Measurements from ENCODE around the gene TMEM200A.

Gene TMEM200A

DNA sequence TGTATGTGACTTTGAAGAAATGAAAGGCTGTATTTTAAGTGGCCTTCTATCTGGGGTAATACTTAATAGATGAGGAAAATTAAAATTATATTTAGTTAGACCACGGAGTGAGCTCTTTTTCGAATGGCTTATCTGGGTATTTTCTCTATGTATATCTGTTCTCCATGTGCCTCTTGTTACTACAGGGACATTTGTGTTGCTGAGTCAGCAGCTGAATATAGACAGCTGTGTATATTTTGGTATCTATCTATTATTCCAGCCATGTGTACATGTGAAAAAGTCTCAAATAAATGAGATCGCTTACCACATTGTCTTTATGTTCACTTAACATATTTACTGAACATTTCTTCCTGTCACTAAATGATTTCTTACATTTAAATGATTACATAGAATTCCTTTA, 57.2 kb downstream of the TMEM200A start:
- no peak for DNase-seq (ENCODE audit: low read depth in 2 of 2, low spot score in 1 of 2)

GRCh38 chr6:130424710-130425109, 58.9 kb downstream of the TMEM200A start:
- DNase-seq (ENCODE audit: low read depth in 2 of 2, low spot score in 1 of 2): no peak

GRCh38 chr6:130425537-130425936, 59.7 kb downstream of the TMEM200A start:
- DNase-seq (ENCODE audit: low read depth in 2 of 2, low spot score in 1 of 2): no peak

- DNase-seq (ENCODE audit: low read depth in 2 of 2, low spot score in 1 of 2): no peak
Measured at GRCh38 chr6:130426066-130426721, 60.4 kb downstream of the TMEM200A start.

DNA sequence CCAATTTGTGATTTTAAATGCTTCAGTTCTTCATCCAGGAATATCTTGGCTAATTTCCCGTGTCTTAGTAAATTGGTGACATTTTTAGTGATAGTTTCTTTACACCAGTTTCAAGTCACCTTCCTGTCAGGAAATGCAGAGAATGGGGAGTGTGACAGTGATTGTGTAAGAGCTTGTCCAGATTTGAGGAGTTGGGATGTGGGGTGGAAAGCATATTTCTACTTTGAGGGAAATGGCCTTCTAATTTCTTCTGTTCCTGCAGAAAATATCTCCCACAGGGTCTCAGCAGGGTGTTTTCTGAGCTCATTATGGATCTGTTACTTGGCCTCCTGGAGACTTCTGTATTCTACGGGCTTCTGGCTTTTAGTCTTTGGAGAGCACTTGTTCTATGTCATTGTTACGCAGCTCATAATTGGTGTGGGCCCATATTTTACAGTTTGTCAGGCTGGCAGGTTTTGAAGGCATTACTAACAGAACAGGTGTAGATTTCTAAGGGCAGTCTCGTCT, 65.6 kb downstream of the TMEM200A start:
- no peak for DNase-seq (ENCODE audit: low read depth in 2 of 2, low spot score in 1 of 2)

DNA sequence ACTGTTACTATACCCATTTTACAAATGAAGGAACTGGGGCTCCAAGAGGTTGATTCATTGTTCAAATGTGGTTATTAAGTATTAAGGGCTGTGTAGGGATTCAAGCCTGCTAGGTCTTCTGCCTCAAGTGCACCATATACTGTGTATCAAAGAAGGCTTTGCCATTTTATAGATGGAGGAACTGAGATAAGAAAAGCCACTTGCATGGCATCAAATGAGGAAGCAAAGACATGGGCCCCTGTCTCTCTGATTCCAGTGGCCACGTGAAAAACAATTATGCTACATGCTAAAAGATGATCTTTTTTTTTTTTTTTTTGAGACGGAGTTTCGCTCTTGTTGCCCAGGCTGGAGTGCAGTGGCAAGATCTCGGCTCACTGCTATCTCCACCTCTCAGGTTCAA, 67.0 kb downstream of the TMEM200A start:
- DNase-seq (ENCODE audit: low read depth in 2 of 2, low spot score in 1 of 2): no peak

DNA sequence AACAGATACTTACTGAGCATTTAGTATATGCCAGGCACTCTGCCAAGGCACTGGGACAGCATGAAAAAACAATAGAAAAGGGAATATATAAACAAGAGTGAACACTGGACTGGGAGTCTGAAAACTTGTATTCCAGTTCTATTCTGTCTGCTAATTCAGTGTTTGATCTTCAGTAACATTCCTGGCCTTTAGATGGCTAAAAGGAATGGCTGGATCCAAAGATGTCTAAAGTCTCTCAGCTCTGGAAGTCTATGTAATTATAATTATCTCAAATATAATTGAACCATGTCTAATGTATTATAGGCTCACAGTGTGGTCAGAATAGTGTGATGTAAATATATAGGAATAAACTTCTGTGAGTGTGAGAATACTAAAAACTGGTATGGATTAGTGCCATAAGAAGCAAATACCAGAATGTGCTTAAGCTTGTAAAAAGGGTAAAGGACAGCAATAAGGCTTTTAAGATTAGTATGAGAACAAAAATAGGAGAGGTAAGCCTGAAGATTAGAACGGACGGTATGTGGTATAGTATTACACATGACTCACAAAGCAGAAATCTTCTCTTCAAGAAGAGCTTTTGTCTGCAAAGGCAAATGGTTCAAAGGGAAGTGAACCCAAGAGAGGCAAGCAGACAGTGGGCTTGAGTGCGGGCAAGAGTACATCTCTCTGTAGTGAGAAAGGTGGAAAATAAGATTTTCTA, 68.5 kb downstream of the TMEM200A start:
- no peak for DNase-seq (ENCODE audit: low read depth in 2 of 2, low spot score in 1 of 2)

- no peak for DNase-seq (ENCODE audit: low read depth in 2 of 2, low spot score in 1 of 2)
Measured at GRCh38 chr6:130435181-130435580, 69.4 kb downstream of the TMEM200A start.

DNA sequence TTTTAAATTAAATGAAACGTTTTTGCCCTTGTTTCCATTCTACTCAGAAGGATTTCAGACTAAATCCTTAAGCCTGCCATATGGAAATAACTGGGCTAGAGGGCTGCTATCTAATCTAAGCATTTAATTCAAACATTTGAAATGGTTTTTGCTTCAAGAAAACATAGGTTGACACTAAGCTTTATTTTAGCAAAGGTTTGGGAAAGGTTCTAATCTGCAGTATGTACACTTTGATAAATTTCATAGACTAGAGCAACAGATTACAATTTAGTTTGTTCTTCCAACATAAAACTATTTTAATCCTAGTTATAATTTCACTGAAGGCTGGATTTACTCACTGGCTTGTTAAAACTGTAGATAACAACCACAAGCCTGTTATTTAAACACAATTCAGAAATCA, 72.1 kb downstream of the TMEM200A start:
- no peak for DNase-seq (ENCODE audit: low read depth in 2 of 2, low spot score in 1 of 2)

- DNase-seq (ENCODE audit: low read depth in 2 of 2, low spot score in 1 of 2): no peak
Measured at GRCh38 chr6:130447374-130447773, 81.6 kb downstream of the TMEM200A start.

DNA sequence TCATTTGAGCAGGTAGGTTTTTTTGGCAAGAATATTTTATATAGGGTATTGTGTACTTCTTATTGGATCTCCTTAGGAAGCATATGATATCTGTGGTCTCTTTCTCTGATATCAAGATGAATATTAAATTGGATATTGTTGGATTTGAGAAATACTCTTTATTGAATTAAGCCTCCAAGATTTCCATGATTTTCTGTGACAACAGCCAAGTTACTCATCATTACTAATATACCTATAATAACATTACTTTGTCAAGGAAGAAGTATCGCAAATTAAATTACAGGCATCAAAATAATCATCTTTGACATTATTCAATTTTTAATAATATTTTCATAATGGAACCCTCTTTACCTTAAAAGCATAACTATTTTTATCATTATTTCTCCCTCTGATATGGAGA, 86.5 kb downstream of the TMEM200A start:
- DNase-seq (ENCODE audit: low read depth in 2 of 2, low spot score in 1 of 2): no peak

DNA sequence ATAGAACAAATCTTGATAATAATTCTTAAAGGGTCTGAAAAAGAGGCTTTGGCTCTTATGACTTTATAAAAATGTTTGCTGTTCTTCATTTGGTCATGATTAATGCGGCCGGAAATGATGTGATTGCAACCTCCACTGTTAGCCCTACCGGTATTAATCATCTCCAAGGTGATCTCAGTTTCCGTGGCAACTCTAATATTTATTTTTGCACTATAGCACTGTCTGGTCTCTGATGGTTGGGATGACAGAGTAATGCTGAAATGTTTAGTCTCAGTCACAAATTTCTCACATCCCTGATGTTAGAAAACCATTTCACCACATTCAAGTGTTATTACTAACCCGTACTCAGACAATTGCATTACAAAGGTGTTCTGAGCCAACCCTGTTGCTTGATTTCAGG, 87.4 kb downstream of the TMEM200A start:
- DNase-seq (ENCODE audit: low read depth in 2 of 2, low spot score in 1 of 2): no peak

DNA sequence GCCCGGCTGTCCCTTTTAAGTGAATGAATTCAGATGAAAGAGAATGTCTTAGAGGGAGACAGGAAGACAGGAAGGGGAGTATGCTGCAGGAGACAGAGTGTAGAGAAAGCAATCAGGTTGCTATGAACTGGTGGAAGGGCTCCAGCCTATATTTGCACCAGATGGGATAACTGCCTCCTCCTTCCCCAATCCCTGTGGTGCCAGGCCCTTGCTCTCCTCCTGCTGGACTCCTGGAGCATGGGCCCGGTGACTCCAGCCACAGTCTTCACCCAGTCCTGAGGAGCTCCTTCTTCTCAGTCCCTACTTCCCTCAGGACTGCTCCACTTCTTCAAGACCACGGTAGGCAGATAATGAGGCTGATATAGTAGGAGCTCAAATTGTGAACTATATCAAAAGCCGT, 91.8 kb downstream of the TMEM200A start:
- DNase-seq (ENCODE audit: low read depth in 2 of 2, low spot score in 1 of 2): no peak

DNA sequence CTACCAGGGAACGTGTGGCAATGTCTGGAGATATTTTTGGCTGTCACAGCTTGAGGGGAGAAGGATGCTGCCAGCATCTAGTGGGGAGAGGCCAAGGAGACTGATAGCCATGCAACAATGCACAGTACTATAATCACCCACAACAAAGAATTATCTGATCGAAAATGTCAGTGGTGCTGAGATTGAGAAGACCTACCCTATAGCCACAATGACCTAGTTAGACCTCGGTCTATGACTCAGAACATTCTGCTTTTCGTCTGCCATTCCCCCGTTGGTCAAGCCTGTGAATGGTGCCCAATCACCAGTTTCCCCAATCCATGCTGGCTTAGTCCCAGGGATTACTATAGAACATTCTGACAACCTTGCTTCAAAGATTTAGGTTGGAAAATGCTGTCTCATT, 93.5 kb downstream of the TMEM200A start:
- no peak for DNase-seq (ENCODE audit: low read depth in 2 of 2, low spot score in 1 of 2)

DNA sequence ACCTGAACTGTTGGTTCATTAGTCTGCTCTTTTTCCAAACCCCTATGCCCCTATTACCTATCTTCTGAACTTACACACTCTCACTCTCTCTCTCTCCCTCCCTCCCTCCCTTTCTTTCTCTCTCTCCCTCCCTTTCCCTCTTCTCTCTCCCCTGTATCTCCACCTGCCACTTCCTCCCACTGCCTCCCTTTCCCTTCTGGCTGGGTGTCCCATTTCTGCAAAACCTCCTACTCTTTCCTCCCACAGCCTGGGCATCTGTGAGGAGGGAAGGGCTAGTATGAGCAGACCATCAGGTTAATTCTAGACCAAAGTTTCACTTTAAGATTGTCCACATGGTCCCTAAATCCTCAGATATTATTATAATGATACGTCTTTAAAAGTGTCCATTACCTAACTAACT, 95.1 kb downstream of the TMEM200A start:
- no peak for DNase-seq (ENCODE audit: low read depth in 2 of 2, low spot score in 1 of 2)

DNA sequence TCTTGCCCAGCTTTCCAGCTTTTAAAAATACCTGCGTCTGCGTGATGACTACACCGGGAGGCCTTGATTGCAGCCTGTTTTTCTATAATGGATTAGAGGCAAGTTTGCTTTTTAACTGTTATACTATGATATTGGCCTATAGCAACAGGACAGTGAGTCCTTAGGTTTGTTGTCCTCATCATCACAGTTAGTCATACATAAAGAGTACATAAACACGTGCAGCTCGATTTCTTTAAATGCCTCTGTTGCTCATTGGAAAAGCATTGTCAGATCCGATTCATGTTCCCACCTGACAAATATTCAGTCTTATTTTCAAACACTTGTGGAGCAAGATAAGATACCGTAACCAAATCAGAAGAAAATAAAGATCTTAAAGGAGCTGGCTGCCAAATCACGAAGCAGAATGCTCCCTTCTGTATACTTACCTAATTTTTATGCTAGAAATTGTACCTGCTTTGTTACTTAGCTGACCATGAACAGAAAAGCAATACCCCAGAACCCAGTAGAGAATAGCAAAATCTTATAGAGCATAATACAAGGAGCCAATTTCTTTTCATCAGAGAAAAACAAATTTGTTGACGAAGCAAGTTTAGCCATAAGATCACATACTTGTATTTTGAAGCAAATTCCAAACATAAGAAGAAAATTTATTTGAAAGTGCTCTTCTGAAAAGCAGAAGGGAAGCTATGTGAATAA, 100.4 kb downstream of the TMEM200A start:
- no peak for DNase-seq (ENCODE audit: low read depth in 2 of 2, low spot score in 1 of 2)

DNA sequence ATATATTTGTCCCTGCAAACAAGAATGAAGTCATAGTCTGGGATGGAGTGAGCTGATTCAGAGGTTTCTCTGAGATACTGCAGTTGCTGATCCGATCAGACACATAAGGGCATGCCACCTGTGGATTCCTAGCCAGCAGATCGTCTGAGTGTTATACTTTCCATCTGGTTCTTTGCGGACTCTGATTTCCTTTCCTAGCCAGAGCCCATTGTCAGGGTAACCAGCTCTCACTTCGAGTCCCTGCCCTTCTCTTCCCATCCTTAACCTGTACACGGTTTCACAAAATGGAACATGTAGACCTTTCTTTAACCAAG, 100.9 kb downstream of the TMEM200A start:
- DNase-seq (ENCODE audit: low read depth in 2 of 2, low spot score in 1 of 2): no peak

DNA sequence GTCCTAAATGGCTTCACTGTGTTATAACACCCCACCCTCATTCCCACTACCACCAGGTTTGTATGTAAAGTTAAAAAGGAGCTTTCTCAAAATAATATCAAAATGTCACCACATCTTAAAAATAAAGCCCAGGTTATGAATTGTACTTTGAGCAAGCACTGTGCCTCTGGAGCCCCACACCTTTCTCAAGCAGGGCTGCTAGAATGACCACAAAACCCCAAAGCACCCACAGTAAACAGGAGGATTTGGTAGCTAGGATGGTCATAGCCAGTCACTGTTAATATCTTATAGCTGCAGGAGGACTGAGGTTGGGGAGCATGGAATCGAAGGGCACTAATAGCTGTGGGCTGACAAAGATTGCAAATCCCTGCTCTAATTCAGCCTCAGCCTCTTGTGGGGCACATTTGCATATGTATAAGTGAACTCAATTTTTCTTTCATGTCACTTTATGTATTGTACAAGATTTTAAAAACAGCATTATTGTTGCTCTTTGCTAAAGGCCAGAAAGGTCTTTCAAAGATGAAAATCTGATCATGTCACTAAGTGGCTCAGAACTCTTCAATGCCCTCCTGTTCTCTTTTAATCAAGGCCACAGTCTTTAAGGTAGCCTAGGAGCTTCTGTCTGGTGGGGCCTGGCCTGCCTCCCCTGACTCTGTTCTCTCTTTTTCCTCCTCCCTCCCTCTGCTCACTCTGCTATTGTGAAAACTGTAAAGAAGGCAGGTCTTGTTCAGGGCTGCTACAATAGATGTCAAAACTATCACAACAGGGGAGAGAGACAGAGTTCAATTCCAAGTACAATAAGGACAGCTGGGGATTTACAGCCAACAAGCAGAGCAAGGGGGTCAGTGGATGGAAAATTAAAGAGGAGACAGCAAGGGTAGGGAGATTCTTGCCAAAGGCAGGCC, 101.6 kb downstream of the TMEM200A start:
- DNase-seq (ENCODE audit: low read depth in 2 of 2, low spot score in 1 of 2): no peak

- no peak for DNase-seq (ENCODE audit: low read depth in 2 of 2, low spot score in 1 of 2)
Measured at GRCh38 chr6:130470766-130471165, 104.9 kb downstream of the TMEM200A start.

DNA sequence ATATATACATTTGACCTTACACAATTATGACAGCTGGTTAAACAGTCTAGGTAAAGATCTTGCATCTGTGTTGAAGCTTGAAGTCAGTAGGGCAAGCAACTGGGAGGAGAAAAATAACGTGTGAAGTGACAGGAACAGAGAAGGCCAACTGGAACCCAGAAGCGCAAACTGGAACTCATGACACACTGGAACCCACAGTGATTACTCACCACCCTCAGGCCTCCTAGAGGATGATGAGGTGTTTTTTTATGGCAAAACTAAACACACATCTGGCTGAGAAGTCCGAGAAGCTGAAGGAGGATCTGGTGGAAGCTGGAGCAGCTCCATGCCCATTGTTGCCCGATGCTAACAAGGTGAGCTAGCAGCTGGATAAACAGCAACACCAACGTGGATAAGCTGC, 108.1 kb downstream of the TMEM200A start:
- no peak for DNase-seq (ENCODE audit: low read depth in 2 of 2, low spot score in 1 of 2)

- no peak for DNase-seq (ENCODE audit: low read depth in 2 of 2, low spot score in 1 of 2)
Measured at GRCh38 chr6:130482645-130483390, 117.0 kb downstream of the TMEM200A start.

All from stimulated activated CD8-positive, alpha-beta memory T cell treated with anti-CD3 and anti-CD28 coated beads, Interleukin-4, amount 100 ng/mL, for 1 hour (primary cell).